PFSK-1 (cell line): Measurements from ENCODE around the gene SLC11A1.

Experiments
- FOXP2 ChIP-seq: optimal IDR thresholded peaks from 2 replicates; pipeline ENCODE3; 2011; ENCODE audit warnings: borderline replicate concordance, control low read depth, inconsistent platforms; ENCODE audit not compliant: insufficient read depth; ENCODE audit errors: extremely low read length, extremely low read depth
- POLR2AphosphoS5 ChIP-seq: IDR thresholded peaks from 2 replicates; pipeline ENCODE4 v1.6.1; 2012; ENCODE audit warnings: low read depth, mild to moderate bottlenecking, control low read depth, low read length, moderate library complexity
- REST ChIP-seq, 2 experiments: IDR thresholded peaks; 2 replicates each; pipeline versions ENCODE4 v1.6.1 to v1.8.0; 2011 to 2012; ENCODE audit warnings: low read depth in 2 of 2, low read length in 2 of 2, control low read depth in 1 of 2, inconsistent platforms in 1 of 2, mild to moderate bottlenecking in 1 of 2, moderate library complexity in 1 of 2; ENCODE audit not compliant: insufficient read depth in 1 of 2
- SIN3A ChIP-seq: IDR thresholded peaks from 2 replicates; pipeline ENCODE4 v1.6.1; 2012; ENCODE audit warnings: mild to moderate bottlenecking, low read length, moderate library complexity, borderline replicate concordance; ENCODE audit not compliant: insufficient read depth
- TAF1 ChIP-seq: IDR thresholded peaks from 2 replicates; pipeline ENCODE4 v1.6.1; 2012; ENCODE audit warnings: low read length, control low read depth, borderline replicate concordance; ENCODE audit not compliant: insufficient read depth

Gene SLC11A1

GRCh38 chr2:218402911-218403411 is 20.9 kb downstream of the SLC11A1 start:
- TF ChIP-seq SIN3A, result no peak
- TF ChIP-seq FOXP2, result no peak
- no peak for TF ChIP-seq TAF1
- no peak for TF ChIP-seq POLR2AphosphoS5
- TF ChIP-seq REST (IDR thresholded peaks at IDR 0.05; ENCODE audit: insufficient read depth in 1 of 2, low read depth in 2 of 2, low read length in 2 of 2), result no peak

- no peak for TF ChIP-seq FOXP2
- TF ChIP-seq TAF1, result no peak
- TF ChIP-seq SIN3A, result no peak
- TF ChIP-seq REST (IDR thresholded peaks at IDR 0.05; ENCODE audit: insufficient read depth in 1 of 2, low read depth in 2 of 2, low read length in 2 of 2), result no peak
- TF ChIP-seq POLR2AphosphoS5, result no peak
Observed at GRCh38 chr2:218403810-218404209, 21.7 kb downstream of the SLC11A1 start.

DNA sequence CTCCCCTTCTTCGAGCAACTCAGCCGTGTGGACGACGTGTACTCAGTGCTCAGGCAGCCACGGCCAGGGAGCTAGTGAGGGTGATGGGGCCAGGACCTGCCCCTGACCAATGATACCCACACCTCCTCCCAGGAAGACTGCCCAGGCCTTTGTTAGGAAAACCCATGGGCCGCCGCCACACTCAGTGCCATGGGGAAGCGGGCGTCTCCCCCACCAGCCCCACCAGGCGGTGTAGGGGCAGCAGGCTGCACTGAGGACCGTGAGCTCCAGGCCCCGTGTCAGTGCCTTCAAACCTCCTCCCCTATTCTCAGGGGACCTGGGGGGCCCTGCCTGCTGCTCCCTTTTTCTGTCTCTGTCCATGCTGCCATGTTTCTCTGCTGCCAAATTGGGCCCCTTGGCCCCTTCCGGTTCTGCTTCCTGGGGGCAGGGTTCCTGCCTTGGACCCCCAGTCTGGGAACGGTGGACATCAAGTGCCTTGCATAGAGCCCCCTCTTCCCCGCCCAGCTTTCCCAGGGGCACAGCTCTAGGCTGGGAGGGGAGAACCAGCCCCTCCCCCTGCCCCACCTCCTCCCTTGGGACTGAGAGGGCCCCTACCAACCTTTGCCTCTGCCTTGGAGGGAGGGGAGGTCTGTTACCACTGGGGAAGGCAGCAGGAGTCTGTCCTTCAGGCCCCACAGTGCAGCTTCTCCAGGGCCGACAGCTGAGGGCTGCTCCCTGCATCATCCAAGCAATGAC is 22.4 kb downstream of the SLC11A1 start:
- TF ChIP-seq POLR2AphosphoS5 (no peak), FOXP2 (no peak), SIN3A (no peak), REST (IDR thresholded peaks at IDR 0.05; ENCODE audit: insufficient read depth in 1 of 2, low read depth in 2 of 2, low read length in 2 of 2) (no peak)

DNA sequence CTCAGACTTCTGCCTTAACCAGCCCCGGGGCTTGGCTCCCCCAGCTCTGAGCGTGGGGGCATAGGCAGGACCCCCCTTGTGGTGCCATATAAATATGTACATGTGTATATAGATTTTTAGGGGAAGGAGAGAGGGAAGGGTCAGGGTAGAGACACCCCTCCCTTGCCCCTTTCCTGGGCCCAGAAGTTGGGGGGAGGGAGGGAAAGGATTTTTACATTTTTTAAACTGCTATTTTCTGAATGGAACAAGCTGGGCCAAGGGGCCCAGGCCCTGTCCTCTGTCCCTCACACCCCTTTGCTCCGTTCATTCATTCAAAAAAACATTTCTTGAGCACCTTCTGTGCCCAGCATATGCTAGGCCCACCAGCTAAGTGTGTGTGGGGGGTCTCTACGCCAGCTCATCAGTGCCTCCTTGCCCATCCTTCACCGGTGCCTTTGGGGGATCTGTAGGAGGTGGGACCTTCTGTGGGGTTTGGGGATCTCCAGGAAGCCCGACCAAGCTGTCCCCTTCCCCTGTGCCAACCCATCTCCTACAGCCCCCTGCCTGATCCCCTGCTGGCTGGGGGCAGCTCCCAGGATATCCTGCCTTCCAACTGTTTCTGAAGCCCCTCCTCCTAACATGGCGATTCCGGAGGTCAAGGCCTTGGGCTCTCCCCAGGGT is 23.1 kb downstream of the SLC11A1 start:
- TF ChIP-seq REST (IDR thresholded peaks at IDR 0.05; ENCODE audit: insufficient read depth in 1 of 2, low read depth in 2 of 2, low read length in 2 of 2), result no peak
- no peak for TF ChIP-seq SIN3A
- TF ChIP-seq POLR2AphosphoS5, result no peak
- TF ChIP-seq TAF1, result no peak
- no peak for TF ChIP-seq FOXP2
